NCI-H128 (cell line): ENCODE results near the gene IGLON5.

ENCODE experiments used
- DNase-seq: peaks from one replicate; lab custom pipeline; 2025; ENCODE audit not compliant: unreplicated experiment; lab: John Stamatoyannopoulos, UW

The IGLON5 gene

DNA sequence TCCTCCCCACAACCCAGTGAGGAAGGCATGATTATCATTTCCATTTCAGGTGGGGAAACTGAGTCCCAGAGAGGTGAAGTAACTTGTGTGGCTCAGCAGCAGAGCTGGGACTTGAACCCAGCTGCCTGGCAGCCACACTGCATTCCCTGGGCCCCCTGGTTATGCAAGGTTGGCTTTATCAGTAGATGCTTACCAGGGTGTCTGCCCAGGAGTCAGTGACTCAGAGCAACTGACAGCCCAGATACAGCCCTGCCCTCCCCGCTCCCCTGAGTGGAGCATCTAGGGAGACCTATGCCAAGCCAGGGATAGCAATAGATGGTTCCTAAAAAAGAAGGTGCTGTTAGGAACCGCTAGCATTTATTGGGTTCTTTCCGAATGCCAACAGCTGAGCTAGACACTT is 5.9 kb downstream of the IGLON5 start:
- DNase-seq = no peak

DNA sequence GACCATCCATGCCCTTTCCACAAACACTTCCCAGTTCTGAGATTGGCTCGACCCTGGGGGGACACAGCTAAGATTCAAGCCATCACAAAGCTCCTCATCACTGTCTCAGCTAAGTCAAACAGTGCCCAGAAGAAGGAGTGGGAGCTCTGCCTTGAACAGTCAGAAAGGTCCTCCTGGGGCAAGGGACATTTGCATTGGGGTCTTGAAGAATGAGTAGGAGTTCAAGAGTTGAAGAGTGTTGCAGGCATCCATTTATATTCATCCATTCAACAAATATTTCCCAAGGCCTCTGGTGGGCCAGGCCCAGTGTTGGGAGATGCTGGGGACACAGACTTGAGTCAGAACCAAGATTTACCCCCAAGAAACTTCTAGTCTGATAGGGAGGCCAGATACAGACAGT is 6.5 kb downstream of the IGLON5 start:
- DNase-seq = no peak

DNA sequence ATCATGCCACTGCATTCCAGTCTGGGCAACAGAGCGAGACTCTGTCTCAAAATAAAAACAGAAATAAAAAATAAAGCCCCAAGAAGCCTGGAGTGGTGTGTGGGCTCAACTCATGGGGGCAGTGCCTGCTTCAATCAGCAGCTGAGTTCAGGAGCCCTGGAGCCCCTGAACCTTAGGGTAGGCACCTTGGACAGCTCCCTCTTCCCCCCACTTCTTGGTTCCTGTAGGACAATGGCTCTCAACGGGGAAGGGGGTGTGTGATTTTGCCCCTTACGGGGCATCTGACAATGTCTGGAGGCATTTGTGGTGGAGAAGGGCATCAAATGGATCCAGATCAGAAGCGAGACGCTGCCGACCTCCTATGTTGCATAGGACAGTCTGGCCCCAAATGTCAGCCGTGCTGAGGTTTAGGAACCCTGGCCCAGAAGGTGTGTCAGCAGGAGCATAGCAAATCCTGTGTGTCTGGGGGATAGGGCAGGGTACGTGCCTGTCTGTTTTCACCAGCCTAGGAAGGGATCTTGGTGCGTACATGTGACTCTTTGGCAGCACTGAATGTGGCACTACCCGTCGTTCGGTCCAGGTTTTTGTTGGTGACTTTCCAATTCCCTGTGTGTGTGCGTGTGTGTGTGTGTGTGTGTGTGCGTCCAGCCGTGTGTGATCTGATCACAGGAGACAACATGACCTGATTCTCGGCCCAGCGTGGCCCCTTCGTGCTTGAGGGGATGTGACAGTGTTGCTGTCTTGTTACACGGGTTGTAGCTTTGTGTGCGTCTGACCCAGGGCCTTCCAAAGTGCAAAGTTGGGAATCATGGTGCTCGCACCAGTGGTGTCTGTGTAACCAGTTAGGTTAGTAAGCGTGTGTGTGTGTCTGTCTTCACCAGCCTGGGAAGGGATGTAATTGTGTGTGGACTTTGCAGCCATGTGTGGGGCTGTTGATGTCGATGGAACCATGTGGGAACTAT is 7.5 kb downstream of the IGLON5 start:
- no peak for DNase-seq

DNA sequence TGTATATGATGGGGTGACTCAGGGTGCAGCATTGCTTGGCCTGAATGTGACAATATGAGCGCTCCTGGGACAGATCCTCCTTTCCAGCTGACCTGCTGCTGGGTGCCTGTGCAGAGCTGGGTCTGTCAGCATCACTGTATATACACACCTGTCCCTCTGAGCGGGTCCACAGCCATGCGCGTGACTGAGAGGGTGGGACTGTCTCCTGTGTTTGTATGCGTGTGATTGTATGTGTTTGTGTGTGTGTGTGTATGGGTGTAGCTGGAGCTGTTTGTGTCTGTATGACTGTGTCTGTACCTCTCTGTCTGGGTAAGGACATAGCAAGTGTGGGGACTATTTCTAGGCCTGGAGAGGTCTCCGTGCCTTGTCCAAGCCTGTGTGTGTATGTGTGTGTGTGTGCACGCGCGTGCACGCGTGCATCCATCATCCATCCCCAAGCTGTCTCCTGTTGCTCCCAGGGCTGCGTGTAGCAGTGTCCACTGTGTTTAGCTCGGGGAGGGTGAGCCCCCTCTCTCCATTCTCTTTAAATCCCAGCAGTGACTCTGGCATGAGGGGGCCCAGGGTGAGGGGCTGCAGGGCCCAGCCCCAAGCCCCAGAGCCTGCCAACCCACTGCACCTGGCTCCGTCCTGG is 8.3 kb downstream of the IGLON5 start:
- no peak for DNase-seq

DNA sequence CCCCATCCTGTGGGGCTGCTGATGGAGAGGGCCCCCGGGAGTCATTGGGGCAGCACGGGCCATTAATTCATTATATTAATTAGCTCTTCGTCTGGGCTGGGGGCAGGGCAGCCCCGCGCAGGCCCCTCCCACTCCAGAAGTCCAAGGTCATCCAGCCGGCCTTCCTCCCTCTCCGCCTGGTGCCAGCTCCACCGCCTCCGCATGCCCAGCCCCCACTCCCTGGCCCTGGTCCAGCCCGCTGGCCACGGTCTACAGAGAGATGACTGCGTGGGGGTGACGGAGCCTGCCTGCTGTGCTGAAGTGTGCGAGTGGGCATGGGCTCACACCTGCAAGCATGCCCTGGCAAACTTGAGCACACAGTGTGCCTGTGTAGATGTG is 8.8 kb downstream of the IGLON5 start:
- DNase-seq = no peak

DNA sequence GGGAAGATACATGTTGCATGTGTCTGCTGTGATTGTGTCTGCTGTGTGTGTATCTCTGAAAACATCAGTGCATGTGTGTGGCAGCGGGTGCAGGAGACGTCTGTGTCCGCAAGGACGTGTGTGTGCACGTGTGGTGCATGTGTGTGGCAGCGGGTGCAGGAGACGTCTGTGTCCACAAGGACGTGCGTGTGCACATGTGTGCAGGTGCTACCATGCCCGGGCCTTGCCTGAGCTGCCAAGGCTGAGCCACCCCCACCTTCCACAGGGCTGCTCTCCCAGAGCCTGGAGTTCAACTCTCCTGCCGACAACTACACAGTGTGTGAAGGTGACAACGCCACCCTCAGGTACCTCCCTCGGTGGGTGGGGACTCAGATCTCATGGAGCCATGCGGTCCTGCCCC is 10.4 kb downstream of the IGLON5 start:
- no peak for DNase-seq

DNA sequence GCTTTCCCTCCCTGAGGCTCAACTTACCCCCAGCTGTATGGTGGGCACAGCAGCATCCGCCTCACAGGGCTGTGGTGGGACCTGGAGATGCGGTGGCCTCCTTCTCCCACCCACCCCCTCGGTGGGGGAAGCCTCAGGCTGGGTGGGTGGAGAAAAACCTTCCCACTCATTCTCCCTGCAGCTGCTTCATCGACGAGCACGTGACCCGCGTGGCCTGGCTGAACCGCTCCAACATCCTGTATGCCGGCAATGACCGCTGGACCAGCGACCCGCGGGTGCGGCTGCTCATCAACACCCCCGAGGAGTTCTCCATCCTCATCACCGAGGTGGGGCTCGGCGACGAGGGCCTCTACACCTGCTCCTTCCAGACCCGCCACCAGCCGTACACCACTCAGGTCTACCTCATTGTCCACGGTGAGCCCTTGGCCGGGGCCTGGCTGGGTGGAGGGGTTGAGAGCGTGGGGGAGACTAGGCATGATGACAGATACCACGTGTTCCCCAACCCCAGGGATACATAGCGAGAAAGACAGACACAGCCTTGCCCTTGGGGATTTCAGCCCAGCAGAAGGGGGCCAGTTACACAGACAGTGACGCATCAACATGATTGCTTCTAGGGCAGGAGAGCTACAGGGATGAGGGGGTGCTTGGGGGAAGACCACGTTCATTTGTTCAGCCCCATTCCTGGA is 12.2 kb downstream of the IGLON5 start:
- no peak for DNase-seq

DNA sequence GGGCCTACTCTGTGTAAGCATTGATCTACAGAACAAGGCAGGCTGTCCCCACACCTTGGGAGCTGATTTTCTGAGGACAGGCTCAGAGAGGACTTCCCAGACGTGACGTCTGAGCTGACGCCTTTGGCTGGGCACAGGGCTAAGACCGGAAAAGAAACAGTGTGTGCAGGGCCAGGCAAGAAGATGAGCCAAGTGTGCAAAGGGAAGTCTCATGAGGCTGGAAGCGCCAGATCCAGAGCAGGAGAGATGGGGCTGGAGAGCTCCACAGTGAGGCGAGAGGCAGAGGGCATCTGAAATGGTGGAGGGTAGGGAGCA is 12.7 kb downstream of the IGLON5 start:
- no peak for DNase-seq

DNA sequence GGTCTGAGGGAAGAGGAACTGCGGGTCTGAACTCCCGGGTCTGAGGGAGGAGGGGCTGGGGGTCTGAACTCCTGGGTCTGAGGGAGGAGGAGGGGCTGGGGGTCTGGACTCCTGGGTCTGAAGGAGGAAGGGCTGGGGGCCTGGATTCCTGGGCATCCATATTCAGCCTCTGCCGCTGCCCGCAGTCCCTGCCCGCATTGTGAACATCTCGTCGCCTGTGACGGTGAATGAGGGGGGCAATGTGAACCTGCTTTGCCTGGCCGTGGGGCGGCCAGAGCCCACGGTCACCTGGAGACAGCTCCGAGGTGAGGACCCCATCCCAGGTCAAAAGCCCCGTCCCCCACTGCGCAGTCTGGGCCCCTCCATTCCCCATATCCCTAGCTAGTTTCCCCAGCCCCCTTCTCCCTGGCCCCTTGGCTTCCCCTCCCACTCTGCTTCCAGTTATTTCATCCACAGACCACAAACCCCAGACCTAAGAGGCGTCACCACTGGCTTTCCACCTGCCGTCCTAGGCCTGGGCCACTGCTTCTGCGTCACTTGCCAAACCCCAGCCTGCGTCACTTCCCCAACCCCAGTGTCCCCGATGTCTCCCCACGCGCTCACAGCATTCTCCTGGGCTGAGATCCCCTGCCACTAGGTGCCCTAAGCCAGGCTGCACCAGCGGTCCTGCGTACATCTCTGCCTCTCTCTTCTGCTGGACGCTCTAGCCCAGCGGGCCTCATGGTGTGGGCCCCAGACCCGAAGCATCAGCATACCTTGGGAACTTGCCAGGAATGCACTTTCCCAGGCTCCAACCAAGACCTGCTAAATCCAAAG is 13.9 kb downstream of the IGLON5 start:
- DNase-seq = no peak

DNA sequence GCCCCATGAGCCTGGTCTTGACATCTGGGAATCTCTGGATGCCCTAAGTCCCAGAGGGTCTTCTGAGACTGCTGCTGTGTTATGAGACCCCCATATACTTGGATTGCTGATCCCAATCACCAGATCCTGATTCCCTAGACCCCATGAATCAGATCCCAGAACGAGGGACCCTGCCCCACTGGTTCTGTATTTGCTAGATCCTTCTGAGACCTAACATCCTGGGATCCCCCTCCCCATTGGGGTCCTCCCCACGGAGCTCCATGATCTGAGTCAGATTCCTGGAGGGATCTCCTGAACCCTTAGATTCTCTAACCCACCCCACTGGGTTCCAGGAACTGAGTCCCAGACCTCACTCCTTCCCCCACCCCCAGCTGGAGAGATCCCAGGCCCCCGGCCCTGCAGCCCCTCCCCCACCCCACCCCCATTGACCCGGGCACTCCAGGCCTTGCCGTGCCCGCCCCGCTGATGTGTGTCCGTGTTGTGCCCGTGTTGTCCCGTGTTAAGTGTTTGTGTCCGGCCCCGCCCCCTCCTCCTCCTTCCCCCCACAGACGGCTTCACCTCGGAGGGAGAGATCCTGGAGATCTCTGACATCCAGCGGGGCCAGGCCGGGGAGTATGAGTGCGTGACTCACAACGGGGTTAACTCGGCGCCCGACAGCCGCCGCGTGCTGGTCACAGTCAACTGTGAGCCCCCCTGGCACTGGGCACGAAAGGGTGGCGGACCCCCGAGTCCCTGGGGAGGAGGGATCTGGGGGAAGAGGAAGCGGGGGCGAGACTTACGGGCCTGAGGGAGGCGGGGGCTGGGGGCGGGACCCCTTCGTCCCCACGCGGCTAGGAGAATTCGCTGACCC is 15.0 kb downstream of the IGLON5 start:
- DNase-seq = no peak

DNA sequence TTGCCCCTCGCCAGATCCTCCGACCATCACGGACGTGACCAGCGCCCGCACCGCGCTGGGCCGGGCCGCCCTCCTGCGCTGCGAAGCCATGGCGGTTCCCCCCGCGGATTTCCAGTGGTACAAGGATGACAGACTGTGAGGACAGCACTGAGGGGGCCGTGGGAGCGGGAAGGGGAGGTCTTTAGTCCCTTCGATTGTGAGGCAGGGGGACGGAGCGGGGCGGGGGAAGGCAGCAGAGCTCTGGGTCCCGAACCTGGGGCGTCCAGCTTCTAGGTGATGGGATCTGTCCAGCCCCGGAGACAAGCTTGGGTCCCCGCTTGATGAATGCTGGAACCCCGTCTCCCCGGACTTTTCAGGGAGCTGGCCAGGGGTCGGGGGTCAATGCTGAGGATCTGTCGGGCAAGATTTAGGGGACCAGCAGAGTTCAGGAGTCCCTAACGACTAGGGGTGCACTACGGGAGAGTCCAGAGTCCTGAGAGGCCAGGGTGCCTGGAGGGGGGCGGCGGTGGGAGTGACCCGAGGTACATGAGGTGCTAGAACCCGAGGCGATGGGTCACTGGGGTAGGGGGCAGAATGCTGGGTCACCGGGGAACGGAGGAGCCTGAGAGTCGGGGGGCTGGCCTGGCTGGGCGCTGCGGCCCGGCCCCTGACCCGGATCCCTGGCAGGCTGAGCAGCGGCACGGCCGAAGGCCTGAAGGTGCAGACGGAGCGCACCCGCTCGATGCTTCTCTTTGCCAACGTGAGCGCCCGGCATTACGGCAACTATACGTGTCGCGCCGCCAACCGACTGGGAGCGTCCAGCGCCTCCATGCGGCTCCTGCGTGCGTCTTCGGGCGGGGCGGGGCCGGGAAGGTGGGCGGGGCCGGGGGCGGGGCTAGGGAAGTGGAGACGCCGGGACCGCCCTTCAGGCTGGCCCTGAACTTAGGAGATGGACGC is 15.9 kb downstream of the IGLON5 start:
- no peak for DNase-seq

DNA sequence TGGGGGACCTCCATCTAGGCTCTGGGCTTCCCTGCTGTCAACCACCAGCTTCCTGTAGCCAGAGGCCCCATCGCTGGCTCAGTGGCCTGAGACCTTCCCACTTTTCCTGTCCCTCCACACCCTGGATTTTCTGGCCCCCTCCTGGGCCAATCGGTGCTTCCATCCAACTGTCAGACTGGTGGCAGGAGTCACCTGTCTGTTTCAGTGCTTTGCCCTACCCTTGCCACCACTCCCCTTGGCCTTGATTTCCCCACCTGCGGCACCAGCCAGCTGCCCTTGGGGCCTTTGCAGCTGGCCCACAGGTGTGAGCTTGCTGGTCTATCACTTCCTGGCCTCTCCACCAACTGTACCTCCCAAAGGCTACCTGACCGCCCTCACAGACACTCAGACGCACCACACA is 18.0 kb downstream of the IGLON5 start:
- no peak for DNase-seq

DNA sequence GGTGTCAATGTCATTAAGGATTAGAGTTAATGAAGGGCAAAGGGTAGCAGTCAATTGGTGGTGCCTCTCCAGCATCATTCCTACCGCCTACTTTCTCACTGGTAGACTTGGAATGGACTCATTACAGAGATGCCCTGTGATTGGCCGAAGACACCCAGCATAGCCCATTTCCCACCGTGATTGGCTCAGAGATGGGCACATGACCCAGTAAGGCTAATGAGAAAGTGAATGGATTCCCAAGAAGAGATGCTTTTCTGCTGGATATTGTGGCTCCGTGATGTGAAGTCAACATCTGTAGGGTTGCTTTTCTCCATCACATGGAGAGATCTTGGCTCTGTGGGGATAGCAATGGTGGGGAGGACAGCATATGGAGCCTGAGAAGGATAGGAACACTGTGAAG is 18.9 kb downstream of the IGLON5 start:
- DNase-seq = no peak

DNA sequence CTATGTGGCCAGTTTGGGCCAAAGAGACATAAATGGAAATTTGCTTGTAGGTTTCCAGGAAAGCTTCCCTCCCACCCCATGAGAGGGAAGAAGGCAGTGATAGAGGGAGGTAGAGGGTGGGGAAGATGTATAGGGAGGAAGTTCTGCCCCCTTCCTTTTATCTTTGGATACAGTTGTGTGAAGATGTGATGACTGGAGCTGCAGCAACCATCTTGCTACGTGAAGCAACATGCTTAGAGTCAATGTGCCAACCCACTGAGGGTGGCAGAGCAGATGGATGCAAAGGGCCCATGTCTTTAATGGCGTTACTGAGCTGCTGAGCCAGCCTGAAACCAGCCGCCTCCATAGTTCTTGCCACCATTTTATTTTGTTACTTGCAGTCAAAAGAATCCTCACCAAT is 19.7 kb downstream of the IGLON5 start:
- DNase-seq = no peak

DNA sequence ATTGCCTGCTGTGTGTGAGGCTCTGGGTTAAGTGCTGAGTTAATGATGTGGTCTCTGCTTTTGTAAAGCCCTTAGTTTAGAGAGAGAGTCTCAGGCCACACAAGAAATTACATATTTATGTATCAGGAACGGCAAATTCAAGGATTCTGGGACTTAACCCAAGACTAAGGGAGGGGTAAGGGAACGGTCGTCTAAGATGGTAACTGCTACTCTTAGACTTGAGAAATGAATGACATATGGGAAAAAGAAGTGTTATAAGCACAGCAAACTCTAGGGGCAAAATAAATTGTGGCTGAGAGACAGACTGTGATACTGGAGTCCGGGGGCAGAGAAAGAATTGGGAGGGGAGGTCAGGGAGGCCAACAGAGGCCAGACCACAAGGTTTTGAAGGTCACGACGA is 20.3 kb downstream of the IGLON5 start:
- no peak for DNase-seq

DNA sequence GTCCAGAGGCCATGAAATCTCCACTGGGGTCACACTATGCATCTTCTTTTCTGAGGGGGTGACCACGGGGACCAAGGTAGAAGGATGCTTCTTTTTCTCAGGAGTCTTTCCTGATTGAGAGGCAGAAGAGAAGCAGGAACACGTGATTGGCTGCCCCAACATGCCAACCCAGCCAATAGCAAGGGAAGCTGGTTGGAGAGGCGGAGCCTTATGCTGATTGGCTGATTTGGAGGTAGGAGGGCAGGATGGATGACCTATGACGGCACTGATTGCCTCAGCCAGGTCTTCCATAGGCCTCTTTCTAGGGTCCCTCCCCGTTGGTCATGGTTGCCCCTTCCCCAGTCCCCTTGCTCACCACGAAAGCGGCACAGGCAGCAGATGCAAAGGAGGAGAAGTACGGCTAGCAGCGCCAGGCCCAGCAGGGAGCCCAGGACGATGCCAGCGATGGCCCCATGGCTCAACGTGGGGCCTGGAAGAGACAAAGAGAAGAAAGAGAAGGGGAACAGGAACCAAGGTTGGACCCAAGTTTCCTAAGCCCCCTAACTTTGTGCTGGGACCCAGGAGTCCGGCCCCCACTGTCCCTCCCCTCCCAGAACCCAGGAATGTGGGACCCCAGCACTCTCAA is 22.5 kb downstream of the IGLON5 start:
- no peak for DNase-seq

DNA sequence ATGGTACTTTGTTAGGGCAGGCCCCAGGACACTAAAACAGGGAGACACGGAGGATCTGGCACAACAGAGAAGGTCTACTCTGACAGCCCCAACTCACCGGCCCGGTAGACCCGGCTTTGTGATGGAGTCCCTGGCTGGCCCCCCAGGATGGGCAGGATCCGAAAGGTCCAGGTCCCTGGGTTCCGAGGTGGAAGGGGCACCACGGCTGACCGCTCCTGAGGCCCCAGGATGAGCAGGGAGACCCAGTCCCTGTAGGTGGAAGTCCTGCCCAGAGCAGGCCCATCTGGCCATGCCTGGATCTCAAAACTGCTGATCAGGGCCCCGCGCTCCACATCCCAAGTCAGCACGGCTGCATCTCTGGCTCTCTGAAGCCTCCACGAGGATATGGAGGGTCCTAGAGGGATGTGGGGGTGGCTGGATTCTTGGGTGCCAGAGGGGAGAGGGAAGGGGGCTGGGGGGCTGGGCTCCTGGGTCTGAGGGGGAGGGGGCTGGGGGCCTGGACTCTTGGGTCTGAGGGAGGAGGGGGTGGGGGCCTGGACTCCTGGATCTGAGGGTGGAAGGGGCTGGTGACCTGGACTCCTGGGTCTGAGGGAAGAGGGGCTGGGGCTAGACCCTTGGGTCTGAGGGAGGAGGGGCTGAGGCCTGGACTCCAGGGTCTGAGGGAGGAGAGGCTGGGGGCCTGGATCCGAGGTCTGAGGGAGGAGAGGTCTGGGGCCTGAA is 25.9 kb downstream of the IGLON5 start:
- DNase-seq = no peak

DNA sequence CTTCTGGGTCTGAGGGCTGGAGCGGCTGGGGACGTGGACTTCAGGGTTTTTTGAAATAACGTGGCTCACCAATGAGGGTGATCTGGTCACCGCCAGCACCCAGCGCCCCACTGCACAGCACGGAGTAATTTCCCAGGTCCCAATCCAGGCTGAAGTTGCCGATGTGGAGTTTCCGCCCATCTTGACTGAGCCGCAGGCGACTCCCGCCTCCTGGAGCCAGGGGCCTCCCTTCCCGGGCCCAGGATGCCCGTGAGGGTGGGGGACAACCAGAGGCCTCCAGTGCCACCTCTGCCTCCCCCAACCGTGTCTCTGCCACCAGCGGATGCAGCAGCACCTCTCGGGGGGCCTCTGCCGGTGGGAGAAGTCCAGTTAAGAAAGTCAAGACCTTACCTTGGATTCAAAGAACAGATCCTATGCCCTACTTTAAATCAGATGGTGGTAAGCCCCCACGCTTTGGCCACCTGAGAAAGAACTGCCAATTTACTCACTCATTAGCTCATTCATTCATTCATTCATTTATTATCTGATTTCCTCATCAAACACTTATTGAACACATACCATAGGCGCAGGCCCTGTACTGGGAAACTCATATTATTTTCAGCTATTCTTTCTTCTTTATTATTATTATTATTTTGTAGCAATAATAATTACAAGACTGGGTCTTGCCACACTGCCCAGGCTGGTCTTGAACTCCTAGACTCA is 26.6 kb downstream of the IGLON5 start:
- DNase-seq = no peak
